HUES64 (cell line): ENCODE measurements around the gene RERE.

ENCODE experiments used
- H3K27ac ChIP-seq: 2 replicates; pipeline ENCODE4 v1.7.0; 2013; ENCODE audit warnings: low read depth, low read length, inconsistent platforms
- H3K27me3 ChIP-seq: 2 replicates; pipeline ENCODE4 v1.6.1; 2013; ENCODE audit warnings: mild to moderate bottlenecking, low read length; ENCODE audit not compliant: insufficient read depth
- H3K36me3 ChIP-seq: 2 replicates; pipeline ENCODE4 v1.6.1; 2013; ENCODE audit warnings: mild to moderate bottlenecking, low read length; ENCODE audit not compliant: insufficient read depth
- H3K4me1 ChIP-seq: 2 replicates; pipeline ENCODE4 v1.6.1; 2013; ENCODE audit warnings: mild to moderate bottlenecking, low read length, moderate library complexity; ENCODE audit not compliant: insufficient read depth
- H3K4me3 ChIP-seq: 2 replicates; pipeline ENCODE4 v1.5.1; 2013; ENCODE audit warnings: mild to moderate bottlenecking, low read length, moderate library complexity
- H3K9ac ChIP-seq: 2 replicates; pipeline ENCODE4 v1.6.1; 2013; ENCODE audit warnings: mild to moderate bottlenecking, low read depth, low read length
- H3K9me3 ChIP-seq: 2 replicates; pipeline ENCODE4 v1.6.1; 2013; ENCODE audit warnings: low read depth, low read length; ENCODE audit not compliant: insufficient read depth
- WGBS: fragments of 150-250, 120-280 bp; methylation state at CpG from one replicate; pipeline ENCODE4 v1.1.7; 2013; ENCODE audit warnings: missing lambda C conversion rate; 5-methylcytosine and 5-hydroxymethylcytosine counted together

Gene RERE

GRCh38 chr1:8323706-8324105, 493.7 kb downstream of the RERE start:
- Histone ChIP-seq H3K27ac (no peak overlapping the region), H3K9ac (no peak overlapping the region), H3K4me3 (no peak overlapping the region), H3K36me3 (no peaks in the 10 kb centered on the region), H3K4me1 (no peaks in the 10 kb centered on the region), H3K9me3 (no peaks in the 10 kb centered on the region), H3K27me3 (peaks cover 10% of the 10 kb centered on the region)
- WGBS: 76% methylated on average over 11 of the region's 11 CpGs

DNA sequence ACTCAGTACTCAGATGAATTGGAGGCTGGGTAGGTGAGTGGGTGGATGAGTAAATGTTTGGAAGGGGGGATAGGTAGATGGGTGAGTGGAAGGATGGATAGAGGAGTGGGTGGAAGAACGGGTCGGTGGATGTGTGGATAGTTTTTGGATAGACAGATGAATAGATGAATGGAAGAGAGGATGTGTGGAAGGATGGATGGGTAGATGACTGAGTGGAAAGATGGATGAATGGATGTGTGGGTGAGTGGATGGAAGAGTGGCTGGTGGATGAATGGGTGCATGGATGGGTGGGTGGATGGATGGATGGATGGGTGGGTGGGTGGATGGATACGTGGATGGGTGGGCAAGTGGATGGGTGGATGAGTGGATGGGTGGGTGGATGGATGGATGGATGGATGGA, 495.8 kb downstream of the RERE start:
- Histone ChIP-seq H3K36me3 (no peaks in the 10 kb centered on the region), H3K27ac (no peak overlapping the region), H3K9me3 (no peaks in the 10 kb centered on the region), H3K4me3 (no peak overlapping the region), H3K9ac (no peak overlapping the region), H3K4me1 (no peaks in the 10 kb centered on the region), H3K27me3 (peaks cover 30% of the 10 kb centered on the region)
- 89% methylated on average over 3 of the region's 3 CpGs for WGBS

- Histone ChIP-seq H3K9me3 (no peaks in the 10 kb centered on the region), H3K4me3 (peak overlapping the region; percentile 53), H3K27me3 (peaks cover 32% of the 10 kb centered on the region), H3K27ac (no peak overlapping the region), H3K36me3 (no peaks in the 10 kb centered on the region), H3K4me1 (peaks cover 14% of the 10 kb centered on the region), H3K9ac (no peak overlapping the region)
- WGBS: 45% methylated on average over 18 of the region's 18 CpGs
These were observed 499.0 kb downstream of the RERE start for GRCh38 chr1:8318436-8318835.

DNA sequence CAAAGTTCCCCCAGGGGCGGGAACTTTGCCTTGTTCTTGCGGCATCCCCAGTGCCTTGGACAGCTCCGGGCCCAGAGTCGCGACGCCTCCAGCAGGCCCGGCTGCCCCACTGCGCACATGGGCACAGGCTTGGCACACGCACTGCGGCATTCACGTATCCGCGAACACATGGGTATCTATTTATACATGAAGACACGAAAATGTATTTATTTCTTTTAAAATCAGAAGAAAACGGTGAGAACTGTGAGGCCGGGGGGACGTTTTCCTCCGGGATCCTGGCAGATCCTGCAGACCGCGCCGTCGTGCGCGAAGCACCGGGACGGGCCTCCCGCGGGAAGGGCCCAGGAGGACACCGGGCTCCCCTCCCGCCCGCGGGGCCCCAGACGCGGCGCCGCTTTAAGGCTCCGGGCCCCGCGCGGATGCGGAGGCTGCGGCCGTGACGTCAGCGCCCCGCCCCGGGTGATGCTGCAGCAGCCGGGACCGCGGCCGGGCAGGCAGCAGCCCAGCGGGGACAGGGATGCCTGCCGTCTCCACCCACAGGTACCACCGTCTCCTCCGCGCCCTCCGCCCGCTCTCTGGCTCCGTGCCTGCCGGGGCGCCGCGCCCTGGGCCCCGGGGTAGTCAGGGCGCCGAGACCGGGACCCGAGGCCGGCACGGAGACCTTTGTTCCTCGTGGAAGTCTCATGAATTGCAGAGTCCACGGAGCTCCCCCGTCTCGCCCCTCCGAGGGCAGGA, 499.6 kb downstream of the RERE start, which contains the start of gene SLC45A1:
SLC45A1 (plus strand) TSS at position 468 of the 735 bp plus-strand sequence. CDS start 6,216 bp downstream, outside the sequence.
- Histone ChIP-seq H3K9ac (no peak within 1 kb of the TSS; the same call in 1 of the 2 replicates), H3K36me3 (no peaks in the 10 kb centered on the region), H3K27me3 (peaks cover 32% of the 10 kb centered on the region), H3K9me3 (no peaks in the 10 kb centered on the region), H3K4me3 (peak within 1 kb of the TSS; percentile 53), H3K4me1 (peaks cover 14% of the 10 kb centered on the region), H3K27ac (no peak within 1 kb of the TSS)
- WGBS: 16% methylated on average over 75 of the region's 75 CpGs

- WGBS: 80% methylated on average over 14 of the region's 14 CpGs
- H3K27ac ChIP-seq: no peak overlapping the region
- H3K36me3 ChIP-seq: no peaks in the 10 kb centered on the region
- no peak overlapping the region for H3K9ac ChIP-seq
- H3K9me3 ChIP-seq: no peaks in the 10 kb centered on the region
- H3K4me1 ChIP-seq: peaks cover 14% of the 10 kb centered on the region
- H3K4me3 ChIP-seq: no peak overlapping the region
- peaks cover 32% of the 10 kb centered on the region for H3K27me3 ChIP-seq
These were observed 501.6 kb downstream of the RERE start for GRCh38 chr1:8315573-8316475.

DNA sequence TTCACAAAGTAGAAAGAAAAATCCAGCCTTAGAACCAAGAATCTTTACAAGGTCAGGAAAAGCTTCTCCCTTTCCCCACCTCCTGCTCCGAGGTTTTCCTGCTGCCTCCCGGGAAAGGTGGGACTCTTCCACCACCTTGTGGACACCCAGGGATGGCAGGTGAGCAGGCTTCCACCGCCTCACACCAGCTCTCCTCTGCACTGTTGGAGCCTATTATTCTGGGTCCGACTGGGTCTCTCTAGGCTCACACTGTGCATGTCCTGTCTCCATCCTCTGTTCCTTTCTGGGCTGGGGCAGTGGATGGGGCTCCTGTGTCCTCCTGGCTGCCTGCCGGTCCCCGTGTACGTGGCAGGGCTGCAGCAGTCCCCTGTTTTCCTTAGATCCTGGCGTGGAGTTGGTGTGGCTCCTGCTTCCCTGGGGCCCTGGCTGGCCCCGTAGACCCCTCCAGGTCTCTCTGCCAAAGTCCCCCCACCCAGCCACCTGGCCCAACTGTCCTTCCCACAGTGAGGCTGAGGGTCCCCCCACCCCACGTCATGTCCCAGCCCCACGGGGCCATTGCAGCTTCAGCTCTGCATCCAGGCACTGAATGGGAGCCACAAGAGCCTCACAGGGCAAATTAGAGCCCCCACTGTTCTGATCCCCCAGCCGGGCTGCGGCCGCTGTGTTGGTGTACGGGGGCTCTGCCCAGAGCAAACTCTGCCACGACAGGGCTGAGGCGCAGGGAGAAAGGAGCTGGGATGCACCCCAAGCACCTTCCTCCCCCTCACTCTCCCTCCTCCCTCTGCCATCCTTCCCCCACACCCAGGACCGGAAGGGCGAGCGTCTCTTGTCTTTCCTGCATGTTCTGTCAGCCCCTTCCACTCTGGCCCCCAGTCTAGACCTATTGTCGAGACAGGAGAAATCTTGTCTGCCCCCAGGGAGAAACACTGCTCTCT, 502.8 kb downstream of the RERE start:
- Histone ChIP-seq H3K36me3 (no peaks in the 10 kb centered on the region), H3K9me3 (no peaks in the 10 kb centered on the region), H3K27ac (no peak overlapping the region), H3K4me3 (no peak overlapping the region), H3K4me1 (peaks cover 14% of the 10 kb centered on the region), H3K27me3 (peaks cover 29% of the 10 kb centered on the region), H3K9ac (no peak overlapping the region)
- 35% methylated on average over 21 of the region's 21 CpGs for WGBS

DNA sequence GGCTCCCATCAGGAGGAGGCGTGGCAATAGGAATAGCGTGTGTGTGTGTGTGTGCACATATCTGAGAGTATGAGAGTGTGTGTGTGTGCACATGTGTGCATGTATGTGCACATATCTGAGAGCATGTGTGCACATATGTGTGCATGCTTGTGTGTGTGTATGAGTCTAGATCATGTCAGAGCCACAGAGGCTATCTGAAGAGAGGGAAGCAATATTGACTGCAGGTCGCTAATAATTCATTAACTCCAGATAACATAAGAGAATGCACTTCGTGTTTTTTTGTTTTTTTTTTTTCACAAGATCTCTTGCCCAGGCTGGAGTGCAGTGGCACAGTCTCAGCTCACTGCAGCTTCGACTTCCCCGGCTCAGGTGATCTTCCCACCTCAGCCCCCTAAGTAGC, 504.2 kb downstream of the RERE start:
- no peak overlapping the region for H3K4me3 ChIP-seq
- H3K27me3 ChIP-seq: peaks cover 17% of the 10 kb centered on the region
- H3K36me3 ChIP-seq: no peaks in the 10 kb centered on the region
- WGBS: 94% methylated on average over 6 of the region's 6 CpGs
- H3K9ac ChIP-seq: no peak overlapping the region
- no peaks in the 10 kb centered on the region for H3K9me3 ChIP-seq
- H3K27ac ChIP-seq: no peak overlapping the region
- peaks cover 14% of the 10 kb centered on the region for H3K4me1 ChIP-seq

DNA sequence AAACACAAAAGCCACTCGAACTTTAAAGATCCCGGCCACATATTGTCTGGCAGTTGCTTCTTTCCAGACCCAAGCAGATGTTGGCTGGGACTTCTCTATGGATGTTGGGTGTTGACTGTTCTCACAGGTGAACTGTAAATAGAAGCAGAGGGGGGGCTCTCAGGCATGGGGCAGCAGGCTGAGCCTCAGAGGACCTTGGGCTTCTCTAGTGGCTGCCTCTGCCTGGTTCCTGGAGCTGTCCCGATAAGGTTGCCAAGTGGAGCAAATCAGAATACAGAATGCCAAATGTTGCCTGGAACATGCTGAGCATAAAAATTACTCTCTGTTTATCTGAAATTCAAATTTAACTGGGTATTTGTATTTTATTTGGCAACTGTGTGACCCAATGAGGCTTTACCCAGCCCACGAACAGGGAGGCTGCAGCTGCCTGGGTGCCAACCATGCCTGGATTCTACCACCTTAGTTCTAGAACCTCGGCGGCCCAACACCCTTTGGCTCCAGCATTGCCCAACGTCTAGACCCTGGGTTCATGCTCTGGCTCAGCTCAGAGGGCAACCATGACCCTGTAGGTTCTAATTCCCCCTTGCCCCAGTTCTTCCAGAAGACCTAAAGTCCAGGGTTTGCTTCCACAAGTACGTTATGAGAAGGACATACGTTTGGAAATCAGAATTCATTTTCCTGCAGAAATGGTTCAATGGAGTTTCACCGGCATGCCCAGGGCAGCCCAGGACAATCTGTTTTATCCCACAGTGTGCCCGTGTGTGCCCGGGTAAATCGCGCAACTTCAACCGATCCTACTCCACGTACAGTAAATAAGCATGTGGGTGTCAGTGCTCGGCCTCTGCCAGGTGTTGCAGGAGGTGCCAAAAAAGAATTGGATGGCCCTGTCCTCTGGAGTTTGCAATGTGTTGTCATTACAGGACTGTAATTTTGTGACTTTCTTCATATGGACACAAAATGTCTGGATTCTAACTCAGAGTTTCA, 504.9 kb downstream of the RERE start:
- WGBS: 90% methylated on average over 17 of the region's 17 CpGs
- H3K27ac ChIP-seq: no peak overlapping the region
- no peak overlapping the region for H3K4me3 ChIP-seq
- H3K36me3 ChIP-seq: no peaks in the 10 kb centered on the region
- no peaks in the 10 kb centered on the region for H3K9me3 ChIP-seq
- peaks cover 10% of the 10 kb centered on the region for H3K27me3 ChIP-seq
- H3K4me1 ChIP-seq: peaks cover 14% of the 10 kb centered on the region
- no peak overlapping the region for H3K9ac ChIP-seq

DNA sequence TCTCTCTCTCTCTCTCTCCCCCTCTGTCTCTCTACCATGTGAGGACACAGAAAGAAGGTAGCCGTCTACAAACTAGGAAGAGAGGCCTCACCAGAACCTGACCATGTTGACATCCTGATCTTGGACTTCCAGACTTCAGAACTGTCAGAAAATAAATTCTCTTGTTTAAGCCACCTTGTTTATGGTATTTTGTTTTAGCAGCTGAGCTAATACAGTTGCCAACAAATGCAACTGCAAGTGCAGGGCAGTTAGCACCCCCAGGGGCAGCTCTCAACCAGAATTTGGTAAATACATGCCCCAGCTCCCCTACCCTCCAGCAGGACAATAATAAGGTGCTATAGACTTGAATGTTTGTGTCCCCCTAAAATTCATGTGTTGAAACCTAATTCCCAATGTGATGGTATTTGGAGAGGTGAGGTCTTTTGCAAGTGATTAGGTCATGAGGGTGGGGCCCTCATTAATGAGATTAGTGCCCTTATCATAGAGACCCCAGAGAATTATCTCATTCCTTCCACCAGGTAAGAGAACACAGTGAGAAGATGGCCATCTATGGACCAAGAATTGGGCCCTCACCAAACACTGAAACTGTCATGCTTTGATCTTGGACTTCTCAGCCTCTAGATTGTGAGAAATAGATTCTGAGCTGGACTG, 506.2 kb downstream of the RERE start:
- Histone ChIP-seq H3K27me3 (no peaks in the 10 kb centered on the region), H3K36me3 (no peaks in the 10 kb centered on the region)
- WGBS: 86% methylated on average over 1 of the region's 1 CpG

More for the DNA sequence above, 506.2 kb downstream of the RERE start:
- Histone ChIP-seq H3K27ac (no peak overlapping the region), H3K9me3 (no peaks in the 10 kb centered on the region), H3K4me1 (peaks cover 14% of the 10 kb centered on the region), H3K4me3 (no peak overlapping the region), H3K9ac (no peak overlapping the region)
